BE2C (cell line): ENCODE data around the gene IGHMBP2.

Experiments
- DNase-seq: peaks from one replicate; pipeline ENCODE4 v3.0.0-alpha.2; 2020
- H3K27me3 ChIP-seq: fragments of 250-450 bp; sonication (Bioruptor Pico); 2 replicates; pipeline ENCODE4 v1.5.1; 2020; ENCODE audit warnings: mild to moderate bottlenecking
- H3K36me3 ChIP-seq: fragments of 250-450 bp; sonication (Bioruptor Pico); 2 replicates; pipeline ENCODE4 v1.5.1; 2020; ENCODE audit warnings: mild to moderate bottlenecking
- H3K4me1 ChIP-seq: fragments of 250-450 bp; sonication (Bioruptor Pico); 2 replicates; pipeline ENCODE4 v1.5.1; 2020
- H3K4me3 ChIP-seq: 2 replicates; pipeline ENCODE4 v1.5.1; 2011; ENCODE audit warnings: low read depth, low read length
- H3K9me3 ChIP-seq: fragments of 250-450 bp; sonication (Bioruptor Pico); 2 replicates; pipeline ENCODE4 v1.5.1; 2020
- CTCF ChIP-seq: IDR thresholded peaks from 2 replicates; pipeline ENCODE4 v1.5.1; 2012; ENCODE audit warnings: mild to moderate bottlenecking, low read depth, low read length

Gene IGHMBP2

GRCh38 chr11:68928136-68928880 is 24.6 kb downstream of the IGHMBP2 start:
- Histone ChIP-seq H3K36me3 (peaks cover 71% of the 10 kb centered on the region), H3K9me3 (peaks cover 3% of the 10 kb centered on the region; the same call in 1 of the 2 replicates), H3K4me3 (no peak overlapping the region), H3K4me1 (no peaks in the 10 kb centered on the region), H3K27me3 (no peaks in the 10 kb centered on the region)
- no peak for TF ChIP-seq CTCF
- DNase-seq: no peak

- Histone ChIP-seq H3K4me1 (no peaks in the 10 kb centered on the region), H3K27me3 (no peaks in the 10 kb centered on the region), H3K36me3 (peaks cover 71% of the 10 kb centered on the region), H3K4me3 (no peak overlapping the region), H3K9me3 (peaks cover 3% of the 10 kb centered on the region; the same call in 1 of the 2 replicates)
- no peak for DNase-seq
- no peak for TF ChIP-seq CTCF
Measured at GRCh38 chr11:68929135-68929534, 25.4 kb downstream of the IGHMBP2 start.

GRCh38 chr11:68929706-68930570 is 26.2 kb downstream of the IGHMBP2 start:
- Histone ChIP-seq H3K27me3 (no peaks in the 10 kb centered on the region), H3K4me1 (no peaks in the 10 kb centered on the region), H3K9me3 (peaks cover 3% of the 10 kb centered on the region; the same call in 1 of the 2 replicates), H3K4me3 (no peak overlapping the region), H3K36me3 (peaks cover 70% of the 10 kb centered on the region)
- no peak for TF ChIP-seq CTCF
- no peak for DNase-seq

GRCh38 chr11:68930991-68931855 is 27.5 kb downstream of the IGHMBP2 start:
- DNase-seq: no peak
- no peaks in the 10 kb centered on the region for H3K4me1 ChIP-seq

GRCh38 chr11:68931911-68932310 is 28.2 kb downstream of the IGHMBP2 start:
- Histone ChIP-seq H3K27me3 (no peaks in the 10 kb centered on the region), H3K4me1 (no peaks in the 10 kb centered on the region), H3K36me3 (peaks cover 71% of the 10 kb centered on the region), H3K9me3 (no peaks in the 10 kb centered on the region), H3K4me3 (no peak overlapping the region)
- TF ChIP-seq CTCF: no peak
- no peak for DNase-seq

More at GRCh38 chr11:68930991-68931855, 27.5 kb downstream of the IGHMBP2 start:
- TF ChIP-seq CTCF: no peak
- peaks cover 2% of the 10 kb centered on the region; the same call in 1 of the 2 replicates for H3K9me3 ChIP-seq
- no peak overlapping the region for H3K4me3 ChIP-seq
- peaks cover 71% of the 10 kb centered on the region for H3K36me3 ChIP-seq
- H3K27me3 ChIP-seq: no peaks in the 10 kb centered on the region
